ENCODE results near the gene TRIM47.

Gene TRIM47, protein sequence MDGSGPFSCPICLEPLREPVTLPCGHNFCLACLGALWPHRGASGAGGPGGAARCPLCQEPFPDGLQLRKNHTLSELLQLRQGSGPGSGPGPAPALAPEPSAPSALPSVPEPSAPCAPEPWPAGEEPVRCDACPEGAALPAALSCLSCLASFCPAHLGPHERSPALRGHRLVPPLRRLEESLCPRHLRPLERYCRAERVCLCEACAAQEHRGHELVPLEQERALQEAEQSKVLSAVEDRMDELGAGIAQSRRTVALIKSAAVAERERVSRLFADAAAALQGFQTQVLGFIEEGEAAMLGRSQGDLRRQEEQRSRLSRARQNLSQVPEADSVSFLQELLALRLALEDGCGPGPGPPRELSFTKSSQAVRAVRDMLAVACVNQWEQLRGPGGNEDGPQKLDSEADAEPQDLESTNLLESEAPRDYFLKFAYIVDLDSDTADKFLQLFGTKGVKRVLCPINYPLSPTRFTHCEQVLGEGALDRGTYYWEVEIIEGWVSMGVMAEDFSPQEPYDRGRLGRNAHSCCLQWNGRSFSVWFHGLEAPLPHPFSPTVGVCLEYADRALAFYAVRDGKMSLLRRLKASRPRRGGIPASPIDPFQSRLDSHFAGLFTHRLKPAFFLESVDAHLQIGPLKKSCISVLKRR

GRCh38 chr17:75878174-75878998 lies at the start of gene TRIM47:
TRIM47 (minus strand) TSS chr17:75878581; CDS start chr17:75878548, 33 bp downstream.
- no peak for DNase-seq (ENCODE audit: low read depth in 2 of 2)

DNA sequence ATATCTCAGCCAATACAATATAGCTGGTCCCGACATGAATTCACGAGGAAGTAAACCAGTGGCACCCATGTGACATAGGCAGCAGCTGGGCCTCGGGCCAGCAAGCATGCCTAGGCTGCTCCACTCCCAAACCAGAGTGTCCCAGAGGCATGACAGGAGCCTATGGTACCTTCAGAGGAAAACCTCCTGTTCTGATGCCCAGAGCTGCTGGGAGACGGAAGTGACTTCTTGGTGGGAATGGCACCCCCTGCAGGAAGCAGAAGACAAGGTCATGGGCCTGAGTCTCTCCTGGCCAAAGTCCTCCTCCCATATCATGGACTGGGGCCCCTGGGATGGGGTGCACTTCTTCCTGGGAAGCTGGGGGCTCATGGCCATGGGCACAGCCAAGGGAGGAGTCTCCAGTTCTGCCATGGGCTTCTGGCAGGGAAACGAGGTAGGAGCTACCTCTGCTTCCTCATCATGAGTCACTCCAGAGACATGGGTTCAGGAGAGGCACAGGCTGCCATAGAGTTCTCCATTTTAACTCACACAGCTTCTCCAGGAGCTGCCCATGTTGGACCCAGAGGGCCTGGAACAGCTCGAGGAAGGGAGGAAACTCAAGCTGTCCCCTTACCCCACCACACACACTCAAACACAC lies 49.0 kb upstream of the TRIM47 start:
- DNase-seq (ENCODE audit: low read depth in 2 of 2): no peak

DNA sequence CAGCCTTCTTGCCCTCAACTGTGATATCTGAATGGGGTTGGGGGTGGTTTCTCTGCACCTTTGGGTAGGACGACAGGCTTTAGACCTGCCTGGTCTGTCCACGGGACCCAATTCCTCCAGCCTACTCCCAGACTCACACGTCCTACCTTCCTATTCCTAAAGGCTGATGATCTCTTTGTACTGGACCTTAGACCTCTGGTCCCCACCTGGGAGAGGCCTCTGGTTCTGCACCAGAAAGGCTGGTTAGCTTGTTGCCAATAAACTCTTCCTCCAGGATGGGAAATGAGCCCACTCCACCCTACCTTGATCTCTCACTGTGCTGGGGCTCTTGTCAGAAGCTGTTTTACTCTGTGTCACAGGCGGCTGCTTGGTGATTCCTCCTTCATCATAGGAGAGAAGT lies 48.1 kb upstream of the TRIM47 start:
- no peak for DNase-seq (ENCODE audit: low read depth in 2 of 2)

DNA sequence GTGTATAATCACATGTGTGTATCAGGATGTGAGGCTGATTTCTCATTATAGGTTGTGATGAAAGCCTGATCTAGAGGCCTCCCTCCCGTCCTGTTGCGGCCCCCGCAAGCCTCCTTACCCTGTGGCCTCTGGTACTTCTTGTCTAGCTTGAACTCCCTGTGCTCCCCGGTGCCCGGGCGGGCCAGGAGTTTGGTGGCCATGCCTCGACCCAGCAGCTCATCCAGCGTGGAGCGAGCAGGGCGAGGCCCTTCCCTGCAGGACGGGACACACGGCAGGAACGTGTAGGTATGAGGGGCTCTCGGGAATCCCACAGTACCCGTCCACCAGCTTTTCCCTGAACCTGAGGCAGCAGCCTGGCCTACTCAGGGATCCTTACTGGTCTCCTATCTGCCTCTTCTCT lies 47.5 kb upstream of the TRIM47 start:
- DNase-seq (ENCODE audit: low read depth in 2 of 2): no peak

GRCh38 chr17:75925103-75925502 lies 46.7 kb upstream of the TRIM47 start:
- DNase-seq (ENCODE audit: low read depth in 2 of 2): no peak

- DNase-seq (ENCODE audit: low read depth in 2 of 2): no peak
Observed at GRCh38 chr17:75922963-75923874, 44.8 kb upstream of the TRIM47 start.

DNA sequence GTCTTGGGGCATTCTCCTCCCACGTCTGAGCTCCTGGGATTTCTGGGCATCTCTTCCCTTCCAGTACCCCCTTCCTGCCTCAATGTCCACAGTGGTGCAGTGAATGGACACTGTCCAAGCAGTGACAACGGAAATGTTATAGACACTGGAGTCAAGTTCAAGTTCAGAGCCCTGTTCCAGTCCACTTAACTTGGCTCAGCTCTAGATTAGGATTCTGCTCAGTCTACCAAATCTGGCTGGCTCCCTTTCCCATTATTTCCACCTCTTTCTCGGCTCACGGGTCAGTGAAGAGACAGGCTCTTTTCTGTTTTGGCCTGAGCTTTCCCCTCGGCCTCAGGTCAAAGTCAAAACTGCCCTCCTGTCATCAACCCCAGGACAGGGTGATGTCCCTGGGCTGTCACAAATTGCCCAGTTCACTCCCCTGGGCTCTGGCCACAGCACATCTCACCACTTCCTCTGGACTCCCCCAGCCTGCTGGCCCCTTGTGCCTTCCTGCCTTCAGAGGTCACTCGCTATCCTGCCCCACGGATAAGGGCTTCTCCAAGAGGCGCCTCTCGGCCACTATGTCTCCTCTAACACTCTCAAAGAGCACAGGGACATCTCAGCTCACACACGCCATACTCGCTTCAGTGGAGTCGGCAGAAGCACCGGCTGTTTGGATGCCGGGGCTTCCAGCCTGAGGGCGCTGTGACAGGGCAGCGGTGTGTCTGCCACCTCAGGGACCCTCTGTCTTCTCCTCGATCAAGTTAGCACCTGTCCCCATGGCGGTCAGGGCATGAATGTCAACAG lies 44.0 kb upstream of the TRIM47 start:
- DNase-seq (ENCODE audit: low read depth in 2 of 2): no peak

- no peak for DNase-seq (ENCODE audit: low read depth in 2 of 2)
Observed at GRCh38 chr17:75921596-75921995, 43.2 kb upstream of the TRIM47 start.

- DNase-seq (ENCODE audit: low read depth in 2 of 2): no peak
Observed at GRCh38 chr17:75920045-75920560, 41.7 kb upstream of the TRIM47 start.

- DNase-seq (ENCODE audit: low read depth in 2 of 2): no peak
Observed at GRCh38 chr17:75919611-75920010, 41.2 kb upstream of the TRIM47 start.

- DNase-seq (ENCODE audit: low read depth in 2 of 2): no peak
Observed at GRCh38 chr17:75917917-75918445, 39.6 kb upstream of the TRIM47 start.

- DNase-seq (ENCODE audit: low read depth in 2 of 2): no peak
Observed at GRCh38 chr17:75917141-75917916, 38.9 kb upstream of the TRIM47 start.

DNA sequence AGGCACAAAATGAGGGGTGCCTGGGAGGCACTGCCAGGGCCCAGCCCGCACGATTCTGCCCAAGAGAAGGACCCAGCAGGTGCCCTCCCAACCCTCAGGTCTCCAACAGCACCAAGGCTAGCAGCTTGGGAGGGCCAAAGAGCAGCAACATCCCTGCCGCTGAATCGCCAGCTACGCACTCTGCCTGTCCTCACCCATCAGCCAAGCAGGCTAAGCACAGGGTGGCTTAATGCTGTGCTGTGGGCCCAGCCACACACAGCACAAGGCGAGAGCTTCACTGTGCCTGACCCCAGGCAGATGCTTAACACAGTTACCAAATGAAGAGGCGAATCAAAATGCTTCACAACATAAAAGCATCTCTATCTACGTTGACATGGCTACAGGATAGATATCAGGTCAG lies 36.9 kb upstream of the TRIM47 start:
- DNase-seq (ENCODE audit: low read depth in 2 of 2): no peak

DNA sequence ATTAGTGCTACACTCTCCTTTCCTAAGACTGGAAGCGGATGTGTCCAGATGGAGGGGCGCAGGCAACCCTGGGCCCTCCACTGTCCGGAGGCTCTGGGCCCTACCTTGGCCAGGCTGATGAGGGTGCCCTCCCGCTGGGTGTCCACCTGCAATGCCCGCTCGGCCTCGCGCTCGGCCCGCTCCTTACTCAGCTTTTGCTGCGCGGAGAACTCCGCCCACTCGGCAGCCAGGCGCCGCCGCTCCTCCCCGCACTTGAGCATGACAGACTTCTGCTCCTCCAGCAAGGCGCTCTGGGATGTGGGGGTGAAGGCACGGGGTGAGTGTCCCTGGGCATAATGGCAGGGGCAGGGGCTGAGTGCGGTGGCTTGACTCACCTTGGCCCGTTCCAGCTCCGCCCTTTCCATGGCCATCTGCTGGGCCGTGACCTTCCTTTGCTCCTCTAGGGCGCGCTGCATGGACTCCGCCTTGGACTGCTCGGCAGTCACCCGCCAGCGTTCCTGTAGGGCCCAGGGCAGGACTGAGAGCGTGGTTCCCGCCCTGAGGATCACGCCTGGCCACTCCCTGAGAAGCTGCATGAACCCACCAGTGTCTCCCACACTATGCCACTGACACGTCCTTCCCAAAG lies 36.4 kb upstream of the TRIM47 start:
- no peak for DNase-seq (ENCODE audit: low read depth in 2 of 2)

DNA sequence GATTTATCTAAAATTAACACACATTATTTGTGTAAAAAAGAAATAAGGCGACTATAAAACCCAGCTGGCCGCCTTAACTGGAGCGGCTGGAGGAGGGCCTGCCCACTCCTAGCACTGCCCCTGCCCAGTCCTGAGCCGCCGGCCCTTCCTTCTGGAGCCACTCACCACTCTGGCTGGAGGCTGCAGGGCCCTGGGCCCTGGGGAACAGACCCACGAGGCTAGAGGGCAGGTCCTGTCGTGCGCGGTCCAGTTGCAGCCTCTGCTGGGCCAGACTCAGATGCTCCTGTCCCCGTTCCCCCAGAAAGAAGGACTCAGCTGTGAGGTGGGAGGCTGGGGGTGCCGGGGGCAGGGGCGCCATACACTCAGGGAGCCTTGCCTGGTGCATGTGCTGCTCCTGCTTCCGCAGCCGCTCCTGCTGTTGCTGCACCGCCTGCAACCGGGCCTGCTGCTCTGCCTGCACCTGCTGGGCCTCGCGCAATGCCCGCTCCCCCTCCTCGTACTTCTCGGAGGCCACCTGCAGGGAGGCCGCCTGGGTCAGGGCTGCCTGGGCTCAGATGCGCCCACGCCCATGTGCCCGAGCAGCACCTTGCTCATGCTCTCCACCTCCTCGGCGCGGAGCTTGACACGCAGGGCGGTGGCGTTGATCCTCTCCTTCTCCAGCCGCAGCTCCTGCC lies 35.3 kb upstream of the TRIM47 start:
- no peak for DNase-seq (ENCODE audit: low read depth in 2 of 2)

GRCh38 chr17:75910699-75911098 lies 32.3 kb upstream of the TRIM47 start:
- DNase-seq (ENCODE audit: low read depth in 2 of 2): no peak

GRCh38 chr17:75909812-75910274 lies 31.5 kb upstream of the TRIM47 start:
- DNase-seq (ENCODE audit: low read depth in 2 of 2): no peak
